ENCODE results near the gene FHAD1.

FHAD1 gene

DNA sequence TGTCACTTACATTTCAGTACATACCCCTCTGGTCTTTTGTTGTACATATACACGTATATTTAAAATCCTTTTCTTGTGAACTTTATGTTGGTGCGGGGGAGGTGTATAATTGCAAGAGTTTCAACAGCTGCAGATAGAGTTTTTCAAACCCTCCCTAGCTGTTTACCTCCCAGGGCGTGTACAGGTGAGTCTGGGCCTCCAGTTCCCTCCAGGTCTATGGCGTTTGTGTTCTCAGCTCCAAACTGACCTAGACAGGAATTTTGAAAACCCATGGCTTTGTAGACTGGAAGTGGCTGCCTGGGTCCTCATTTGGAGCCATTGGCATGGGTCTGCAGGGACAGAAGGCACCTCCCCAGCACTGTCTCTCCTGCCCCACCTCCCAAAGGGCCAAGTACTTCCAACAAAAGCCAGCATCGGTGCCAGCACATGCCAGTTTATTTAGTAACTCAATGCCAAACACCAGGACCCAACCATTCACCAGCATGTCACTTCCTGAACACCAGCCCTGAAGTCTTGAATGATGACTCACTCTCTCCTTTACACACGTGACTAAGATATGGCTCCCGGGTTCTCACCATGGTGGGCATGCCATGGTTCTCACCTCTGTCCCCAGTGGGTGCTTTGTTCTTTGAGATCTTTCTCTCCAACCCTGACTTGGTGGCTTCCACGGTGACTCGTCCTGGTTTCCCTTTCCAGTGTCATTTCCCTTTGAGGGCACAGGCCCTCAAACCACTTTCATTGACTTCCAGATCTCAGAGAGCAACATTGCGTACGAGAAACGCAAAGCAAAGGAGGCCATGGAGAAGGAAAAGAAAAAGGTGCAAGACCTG is 105.3 kb downstream of the FHAD1 start:
- Histone ChIP-seq H3K9ac (ENCODE audit: low read depth, low read length) (no peak overlapping the region), H3K27me3 (ENCODE audit: insufficient read depth, low read length) (no peaks in the 10 kb centered on the region)

DNA sequence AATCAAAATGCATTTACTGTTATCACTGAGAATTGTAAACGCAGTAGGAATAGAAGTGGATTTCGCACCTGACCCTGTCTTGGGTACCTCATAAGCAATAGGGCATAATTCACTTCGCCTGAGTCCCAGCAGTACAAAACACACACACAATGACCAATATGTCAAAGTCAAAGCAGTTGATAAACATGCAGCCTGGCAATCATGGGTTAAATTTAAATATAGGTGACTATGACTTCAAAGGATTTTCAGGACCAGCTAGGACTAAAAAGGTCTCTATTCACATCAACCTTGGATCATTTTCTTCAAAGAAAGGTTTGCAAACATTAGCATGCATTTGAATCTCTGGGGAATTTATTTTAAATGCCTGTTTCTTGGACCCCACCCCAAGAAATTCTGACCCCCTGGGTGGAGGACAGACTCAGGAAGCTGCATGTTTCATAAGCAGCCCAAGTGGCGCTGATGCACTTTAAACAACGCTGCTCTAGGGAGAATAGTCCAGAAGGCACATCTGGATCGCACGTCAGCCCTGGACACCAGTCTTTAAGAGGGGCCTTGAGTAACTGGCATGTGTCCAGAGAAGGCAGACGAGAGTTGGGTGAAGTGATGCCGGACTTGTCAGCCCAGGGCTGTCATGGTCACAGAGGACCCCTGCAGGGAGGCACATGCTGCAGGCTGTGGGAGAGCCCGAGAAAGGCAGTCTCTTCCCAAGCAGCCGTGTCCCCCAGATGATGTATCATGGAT is 107.0 kb downstream of the FHAD1 start:
- Histone ChIP-seq H3K9ac (ENCODE audit: low read depth, low read length) (no peak overlapping the region), H3K27me3 (ENCODE audit: insufficient read depth, low read length) (no peaks in the 10 kb centered on the region), H3K4me3 (ENCODE audit: low read length) (no peak overlapping the region), H3K27ac (ENCODE audit: low read depth, low read length) (no peak overlapping the region), H3K4me1 (ENCODE audit: insufficient read depth, low read length) (no peaks in the 10 kb centered on the region), H3K36me3 (ENCODE audit: insufficient read depth, low read length) (no peaks in the 10 kb centered on the region), H3K9me3 (ENCODE audit: insufficient read depth, low read depth, low read length) (no peaks in the 10 kb centered on the region)
- WGBS = 82% methylated on average over 11 of the region's 11 CpGs

More for the DNA sequence above, 105.3 kb downstream of the FHAD1 start:
- Histone ChIP-seq H3K4me3 (ENCODE audit: low read length) (no peak overlapping the region), H3K4me1 (ENCODE audit: insufficient read depth, low read length) (no peaks in the 10 kb centered on the region), H3K9me3 (ENCODE audit: insufficient read depth, low read depth, low read length) (no peaks in the 10 kb centered on the region), H3K36me3 (ENCODE audit: insufficient read depth, low read length) (no peaks in the 10 kb centered on the region), H3K27ac (ENCODE audit: low read depth, low read length) (no peak overlapping the region)
- WGBS = 85% methylated on average over 10 of the region's 12 CpGs

DNA sequence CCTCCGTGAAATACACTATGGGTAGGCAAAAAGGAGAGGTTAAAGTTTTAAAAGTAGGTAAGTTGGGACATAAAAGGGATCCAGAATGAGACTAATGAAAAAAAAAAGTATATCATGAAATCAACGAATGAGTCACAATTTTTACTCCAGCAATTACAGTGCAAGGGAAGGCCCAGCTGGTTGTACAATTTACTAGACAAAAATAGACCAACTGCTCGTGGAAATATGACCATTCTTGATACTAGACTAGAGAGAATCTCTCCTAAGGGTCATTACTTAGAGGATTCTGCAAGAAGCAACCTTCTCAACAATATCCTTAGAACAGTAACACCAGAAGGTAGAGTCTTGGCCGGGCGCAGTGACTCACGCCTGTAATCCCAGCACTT is 107.5 kb downstream of the FHAD1 start:
- Histone ChIP-seq H3K4me3 (ENCODE audit: low read length) (no peak overlapping the region), H3K36me3 (ENCODE audit: insufficient read depth, low read length) (no peaks in the 10 kb centered on the region), H3K9ac (ENCODE audit: low read depth, low read length) (no peak overlapping the region), H3K4me1 (ENCODE audit: insufficient read depth, low read length) (no peaks in the 10 kb centered on the region), H3K9me3 (ENCODE audit: insufficient read depth, low read depth, low read length) (no peaks in the 10 kb centered on the region), H3K27ac (ENCODE audit: low read depth, low read length) (no peak overlapping the region), H3K27me3 (ENCODE audit: insufficient read depth, low read length) (no peaks in the 10 kb centered on the region)
- WGBS = 89% methylated on average over 6 of the region's 6 CpGs

DNA sequence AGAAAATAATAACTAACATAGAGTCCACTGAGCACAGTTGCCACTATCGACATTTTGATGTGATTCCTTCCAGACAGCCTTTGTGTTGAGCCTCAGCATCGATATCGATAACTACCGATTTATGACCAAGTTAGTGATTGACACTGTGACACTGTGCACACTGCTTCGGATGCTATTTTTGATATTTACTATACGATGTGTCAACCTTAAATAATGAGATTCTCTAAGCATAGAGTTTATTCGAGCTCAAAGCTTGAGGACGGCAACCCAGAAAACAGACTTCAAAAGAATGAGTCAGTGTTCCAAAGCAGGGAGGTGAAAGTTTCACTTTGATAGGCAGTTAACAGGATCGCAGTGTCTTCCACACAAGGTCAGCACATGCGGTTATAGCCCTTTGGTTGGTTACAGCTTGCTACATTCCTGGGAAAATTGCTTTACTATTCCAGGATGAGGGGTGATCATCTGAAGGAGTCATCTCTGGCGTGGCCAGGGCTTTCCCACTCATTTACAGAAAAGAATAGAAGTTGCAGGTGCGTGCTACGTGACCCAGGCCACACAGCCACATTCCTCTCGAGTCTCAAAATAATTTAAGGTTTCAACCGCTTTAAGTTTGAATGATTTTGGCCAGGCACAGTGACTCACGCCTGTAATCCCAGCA is 109.1 kb downstream of the FHAD1 start:
- Histone ChIP-seq H3K36me3 (ENCODE audit: insufficient read depth, low read length) (no peaks in the 10 kb centered on the region), H3K4me3 (ENCODE audit: low read length) (no peak overlapping the region), H3K9me3 (ENCODE audit: insufficient read depth, low read depth, low read length) (no peaks in the 10 kb centered on the region), H3K9ac (ENCODE audit: low read depth, low read length) (no peak overlapping the region), H3K27ac (ENCODE audit: low read depth, low read length) (no peak overlapping the region), H3K4me1 (ENCODE audit: insufficient read depth, low read length) (no peaks in the 10 kb centered on the region), H3K27me3 (ENCODE audit: insufficient read depth, low read length) (no peaks in the 10 kb centered on the region)
- WGBS = 86% methylated on average over 16 of the region's 16 CpGs

DNA sequence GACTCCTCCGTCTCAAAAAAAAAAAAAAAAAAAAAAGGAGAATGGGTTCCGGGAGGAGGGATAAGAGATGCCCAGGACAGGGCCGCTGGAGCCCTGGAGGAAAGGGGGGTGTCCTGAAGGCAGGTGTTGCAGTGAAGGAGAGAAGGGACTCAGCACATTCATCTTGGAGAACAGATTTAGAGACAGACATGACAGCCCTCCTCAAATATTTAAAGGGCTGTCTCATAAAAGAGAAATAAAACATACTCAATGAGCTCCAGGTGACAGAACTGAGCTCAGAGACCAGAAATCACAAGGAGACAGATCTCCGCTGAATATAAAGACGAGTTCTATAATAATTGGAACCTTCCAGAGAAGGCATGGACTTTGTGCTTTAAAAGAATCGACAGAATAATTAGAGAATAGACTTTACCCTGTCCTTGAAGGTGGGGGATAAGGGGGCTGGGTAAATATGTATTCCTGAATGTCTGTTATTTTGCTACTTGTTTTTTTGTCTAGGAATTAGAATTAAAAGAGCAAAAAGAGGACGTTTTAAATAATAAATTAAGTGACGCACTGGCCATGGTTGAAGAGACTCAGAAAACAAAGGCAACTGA is 110.7 kb downstream of the FHAD1 start:
- no peaks in the 10 kb centered on the region for H3K9me3 ChIP-seq (ENCODE audit: insufficient read depth, low read depth, low read length)
- H3K4me3 ChIP-seq (ENCODE audit: low read length) = no peak overlapping the region
- no peaks in the 10 kb centered on the region for H3K36me3 ChIP-seq (ENCODE audit: insufficient read depth, low read length)
- H3K27ac ChIP-seq (ENCODE audit: low read depth, low read length) = no peak overlapping the region
- 91% methylated on average over 8 of the region's 8 CpGs for WGBS
- H3K27me3 ChIP-seq (ENCODE audit: insufficient read depth, low read length) = no peaks in the 10 kb centered on the region
- no peaks in the 10 kb centered on the region for H3K4me1 ChIP-seq (ENCODE audit: insufficient read depth, low read length)
- no peak overlapping the region for H3K9ac ChIP-seq (ENCODE audit: low read depth, low read length)

DNA sequence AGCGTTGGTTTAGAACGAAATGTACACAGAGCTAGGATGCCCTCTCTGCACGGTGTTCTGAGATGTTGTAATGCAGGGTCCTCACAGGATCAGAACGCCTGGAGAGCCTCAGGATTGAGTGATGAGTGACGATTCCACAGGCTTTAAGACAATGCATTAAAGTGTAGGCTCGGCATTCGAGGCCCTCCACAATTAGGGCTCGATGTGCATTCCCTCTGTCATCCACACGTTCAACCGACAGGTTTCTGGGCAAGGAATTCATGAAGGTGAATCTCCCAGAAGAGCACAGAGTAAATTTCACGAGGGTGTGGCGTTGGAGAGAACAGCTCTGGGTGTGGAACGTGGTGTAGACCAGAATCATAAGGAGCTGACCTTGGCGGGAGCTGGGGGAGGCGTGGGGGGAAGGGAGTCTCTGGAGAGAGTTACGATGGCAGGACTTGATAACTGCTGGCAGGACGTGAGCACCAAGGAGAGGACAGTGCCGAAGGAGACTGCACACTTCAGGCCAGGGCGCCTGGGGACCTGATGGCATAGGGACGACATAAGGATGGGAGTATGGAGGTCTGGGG is 111.6 kb downstream of the FHAD1 start:
- Histone ChIP-seq H3K4me3 (ENCODE audit: low read length) (no peak overlapping the region), H3K27me3 (ENCODE audit: insufficient read depth, low read length) (no peaks in the 10 kb centered on the region), H3K27ac (ENCODE audit: low read depth, low read length) (no peak overlapping the region), H3K4me1 (ENCODE audit: insufficient read depth, low read length) (no peaks in the 10 kb centered on the region), H3K36me3 (ENCODE audit: insufficient read depth, low read length) (no peaks in the 10 kb centered on the region), H3K9ac (ENCODE audit: low read depth, low read length) (no peak overlapping the region), H3K9me3 (ENCODE audit: insufficient read depth, low read depth, low read length) (no peaks in the 10 kb centered on the region)
- 90% methylated on average over 20 of the region's 20 CpGs for WGBS

DNA sequence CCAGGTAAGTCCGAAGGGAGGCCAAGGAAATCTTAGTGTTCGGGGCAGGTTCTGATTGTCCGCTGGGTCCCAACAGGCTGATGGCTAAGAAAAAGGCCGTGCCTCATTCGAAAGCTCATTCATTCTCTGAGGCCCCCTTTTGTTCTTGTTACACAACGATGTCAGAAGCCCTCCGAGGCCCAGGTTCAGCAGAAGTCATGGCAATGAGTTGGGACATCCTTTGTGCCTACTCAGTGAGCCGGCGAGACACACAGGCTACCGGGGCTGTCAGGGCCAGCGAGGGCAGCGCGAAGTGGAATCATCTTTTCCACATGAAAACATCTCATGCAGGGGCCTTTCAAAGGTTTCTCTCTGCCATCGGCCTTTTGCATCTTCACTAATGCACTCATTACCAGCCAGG is 113.7 kb downstream of the FHAD1 start:
- H3K9me3 ChIP-seq (ENCODE audit: insufficient read depth, low read depth, low read length) = no peaks in the 10 kb centered on the region
- H3K4me1 ChIP-seq (ENCODE audit: insufficient read depth, low read length) = no peaks in the 10 kb centered on the region
- 90% methylated on average over 14 of the region's 14 CpGs for WGBS
- no peak overlapping the region for H3K4me3 ChIP-seq (ENCODE audit: low read length)
- H3K27ac ChIP-seq (ENCODE audit: low read depth, low read length) = no peak overlapping the region
- no peaks in the 10 kb centered on the region for H3K27me3 ChIP-seq (ENCODE audit: insufficient read depth, low read length)
- no peaks in the 10 kb centered on the region for H3K36me3 ChIP-seq (ENCODE audit: insufficient read depth, low read length)
- H3K9ac ChIP-seq (ENCODE audit: low read depth, low read length) = no peak overlapping the region

DNA sequence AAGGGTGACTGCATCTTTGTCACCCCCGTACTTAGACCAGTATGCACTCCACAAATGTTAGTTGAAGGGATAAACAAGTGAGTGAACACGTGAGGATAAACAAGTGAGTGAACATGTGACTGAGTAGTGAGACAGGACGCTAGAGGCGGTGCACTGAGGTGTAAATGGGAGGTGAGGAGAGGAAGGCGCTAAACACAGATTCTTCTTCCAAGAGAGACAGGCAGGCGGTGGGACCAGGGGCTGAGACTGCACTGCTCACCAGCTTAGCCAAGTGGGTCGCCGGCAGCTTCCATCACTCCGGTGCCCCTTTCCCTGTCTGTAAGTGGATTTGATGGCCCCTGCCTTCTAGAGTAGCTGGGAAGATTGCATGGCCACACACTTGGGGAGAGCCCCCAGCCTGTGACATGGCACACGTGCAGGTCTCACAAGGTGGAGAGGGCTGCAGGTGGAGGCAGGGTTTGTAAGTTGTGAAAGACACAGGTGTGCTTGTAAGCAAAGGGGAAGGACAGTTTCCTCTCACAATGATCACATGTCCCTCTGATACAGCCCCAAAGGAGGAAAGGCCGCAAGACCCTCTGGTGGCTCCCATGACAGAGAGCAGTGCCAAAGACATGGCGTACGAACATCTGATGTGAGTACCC is 115.2 kb downstream of the FHAD1 start:
- H3K27me3 ChIP-seq (ENCODE audit: insufficient read depth, low read length) = no peaks in the 10 kb centered on the region
- no peak overlapping the region for H3K27ac ChIP-seq (ENCODE audit: low read depth, low read length)
- H3K36me3 ChIP-seq (ENCODE audit: insufficient read depth, low read length) = no peaks in the 10 kb centered on the region
- no peak overlapping the region for H3K9ac ChIP-seq (ENCODE audit: low read depth, low read length)
- WGBS = 89% methylated on average over 13 of the region's 13 CpGs
- H3K9me3 ChIP-seq (ENCODE audit: insufficient read depth, low read depth, low read length) = no peaks in the 10 kb centered on the region
- no peak overlapping the region for H3K4me3 ChIP-seq (ENCODE audit: low read length)
- H3K4me1 ChIP-seq (ENCODE audit: insufficient read depth, low read length) = no peaks in the 10 kb centered on the region

DNA sequence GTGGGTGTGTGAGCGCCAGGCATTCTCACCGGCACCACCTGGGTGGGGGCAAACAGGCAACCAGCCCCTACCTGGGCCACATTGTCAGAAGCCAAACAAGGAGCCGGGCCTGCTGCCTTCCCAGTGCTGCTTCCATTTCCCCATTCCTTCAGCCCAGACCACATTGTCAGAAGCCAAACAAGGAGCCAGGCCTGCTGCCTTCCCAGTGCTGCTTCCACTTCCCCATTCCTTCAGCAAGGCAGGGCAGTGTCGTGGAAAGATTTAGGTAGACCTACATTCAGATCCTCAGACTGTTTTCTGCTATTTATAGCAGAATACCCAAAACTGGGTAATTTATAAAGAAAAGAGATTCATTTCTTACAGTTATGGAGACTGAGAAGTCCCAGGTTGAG is 115.7 kb downstream of the FHAD1 start:
- no peak overlapping the region for H3K9ac ChIP-seq (ENCODE audit: low read depth, low read length)
- WGBS = 94% methylated on average over 4 of the region's 4 CpGs
- H3K36me3 ChIP-seq (ENCODE audit: insufficient read depth, low read length) = no peaks in the 10 kb centered on the region
- H3K27me3 ChIP-seq (ENCODE audit: insufficient read depth, low read length) = no peaks in the 10 kb centered on the region
- no peaks in the 10 kb centered on the region for H3K9me3 ChIP-seq (ENCODE audit: insufficient read depth, low read depth, low read length)
- no peaks in the 10 kb centered on the region for H3K4me1 ChIP-seq (ENCODE audit: insufficient read depth, low read length)
- no peak overlapping the region for H3K27ac ChIP-seq (ENCODE audit: low read depth, low read length)
- no peak overlapping the region for H3K4me3 ChIP-seq (ENCODE audit: low read length)

DNA sequence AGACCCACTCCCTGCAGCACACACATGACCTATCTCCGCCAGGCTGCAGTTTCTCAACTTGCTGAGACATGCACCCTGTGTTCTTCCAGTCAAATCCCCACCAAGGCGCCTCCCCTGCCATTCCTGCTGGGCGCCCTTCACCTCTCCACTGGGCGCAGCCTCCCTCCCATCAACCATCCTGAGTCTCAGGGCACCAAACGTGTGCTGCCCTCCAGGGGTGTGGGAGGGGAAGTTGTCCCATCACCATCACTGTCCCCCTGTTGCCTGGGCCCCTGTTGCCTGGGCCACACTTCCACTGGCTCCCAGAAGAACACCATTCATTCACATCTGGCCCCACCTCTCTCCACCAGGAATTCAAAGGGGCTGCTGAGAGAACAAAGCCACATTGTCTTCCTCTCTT is 117.7 kb downstream of the FHAD1 start:
- no peak overlapping the region for H3K27ac ChIP-seq (ENCODE audit: low read depth, low read length)
- H3K27me3 ChIP-seq (ENCODE audit: insufficient read depth, low read length) = no peaks in the 10 kb centered on the region
- H3K9ac ChIP-seq (ENCODE audit: low read depth, low read length) = no peak overlapping the region
- WGBS = 93% methylated on average over 4 of the region's 5 CpGs
- no peaks in the 10 kb centered on the region for H3K36me3 ChIP-seq (ENCODE audit: insufficient read depth, low read length)
- H3K9me3 ChIP-seq (ENCODE audit: insufficient read depth, low read depth, low read length) = no peaks in the 10 kb centered on the region
- no peaks in the 10 kb centered on the region for H3K4me1 ChIP-seq (ENCODE audit: insufficient read depth, low read length)
- H3K4me3 ChIP-seq (ENCODE audit: low read length) = no peak overlapping the region
